ENCODE measurements around the gene DNAH3.
"Not testable (repeated sequence)": the region's sequence is repeated elsewhere in the genome, so short reads cannot be mapped to it uniquely, and the experiment has no call there.

Gene DNAH3

DNA sequence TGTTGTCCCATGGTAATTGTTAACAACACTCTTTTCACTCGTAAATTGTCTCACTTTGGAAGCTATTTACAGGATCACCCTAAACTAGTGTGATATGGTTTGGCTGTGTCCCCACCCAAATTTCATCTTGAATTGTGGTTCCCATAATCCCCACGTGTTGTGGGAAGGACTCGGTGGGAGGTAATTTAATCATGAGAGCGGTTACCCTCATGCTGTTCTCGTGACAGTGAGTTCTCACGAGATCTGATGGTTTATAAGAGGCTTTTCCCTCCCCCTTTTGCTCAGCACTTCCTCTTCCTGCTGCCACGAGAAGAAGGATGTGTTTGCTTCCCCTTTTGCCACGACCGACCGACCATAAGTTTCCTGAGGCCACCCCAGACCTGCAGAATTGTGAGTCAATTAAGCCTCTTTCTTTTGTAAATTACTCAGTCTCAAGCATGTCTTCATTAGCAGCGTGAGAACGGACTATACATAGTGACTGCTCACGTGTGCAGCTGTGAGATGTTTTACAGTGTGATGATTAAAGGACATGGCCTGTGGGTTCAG is 34.4 kb downstream of the DNAH3 start:
- no peak for FAIRE-seq

DNA sequence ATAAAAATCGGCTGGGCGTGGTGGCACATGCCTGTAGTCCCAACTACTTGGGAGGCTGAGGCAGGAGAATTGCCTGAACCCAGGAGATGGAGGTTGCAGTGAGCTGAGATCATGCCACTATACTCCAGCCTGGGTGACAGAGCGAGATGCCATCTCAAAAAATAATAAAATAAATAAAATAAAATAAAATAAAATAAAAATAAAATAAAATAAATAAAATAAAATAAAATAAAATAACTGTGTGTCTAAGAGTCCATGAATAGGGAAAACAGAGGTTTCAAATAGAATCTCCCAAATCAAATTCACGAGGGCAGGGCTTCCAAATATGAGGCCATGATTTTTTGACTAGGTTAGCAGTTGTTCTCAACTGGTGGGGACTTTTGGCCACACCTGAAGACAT is 35.1 kb downstream of the DNAH3 start:
- FAIRE-seq = not testable (repeated sequence)

DNA sequence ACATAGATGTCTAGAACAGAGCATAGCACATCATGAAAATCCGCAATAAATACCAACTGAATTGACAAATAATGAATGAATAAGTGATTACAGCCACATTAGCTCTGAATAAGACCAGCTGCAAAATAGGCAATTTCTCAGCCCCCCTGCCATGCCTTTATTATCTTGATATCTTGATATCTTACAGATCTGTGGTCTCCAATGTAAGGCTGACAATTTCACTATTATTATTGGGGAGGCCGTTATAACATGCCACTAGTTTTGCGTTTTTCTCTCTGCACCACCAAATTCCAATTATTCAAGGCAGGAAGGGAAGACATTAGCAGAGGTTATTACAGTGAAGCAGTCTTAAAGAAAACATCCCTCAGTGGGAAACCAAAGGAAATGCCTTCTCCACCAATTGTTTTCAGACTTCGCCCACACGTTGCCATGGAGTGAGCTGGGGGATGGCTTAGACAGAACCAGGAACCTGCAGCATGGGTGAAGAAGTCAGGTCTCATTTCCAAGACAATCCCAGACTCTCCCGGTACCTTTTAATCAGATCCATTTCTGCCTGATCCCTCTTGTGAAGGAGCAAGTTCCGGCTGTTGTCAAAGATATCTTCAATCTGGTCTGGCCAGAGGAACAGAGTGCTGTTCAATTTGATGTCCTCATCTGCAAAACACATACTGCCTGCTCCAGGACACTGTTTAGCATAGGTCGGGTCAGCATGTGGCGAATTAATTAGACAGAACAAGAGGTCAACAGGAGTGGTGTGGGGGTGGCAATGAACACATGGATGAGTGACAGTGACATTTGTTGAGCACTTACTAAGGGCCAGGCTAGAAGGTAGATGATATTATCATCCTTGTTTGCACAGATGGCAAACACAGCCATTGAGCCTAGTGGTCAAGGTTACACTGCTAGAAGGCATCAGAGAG is 46.4 kb downstream of the DNAH3 start:
- no peak for FAIRE-seq

DNA sequence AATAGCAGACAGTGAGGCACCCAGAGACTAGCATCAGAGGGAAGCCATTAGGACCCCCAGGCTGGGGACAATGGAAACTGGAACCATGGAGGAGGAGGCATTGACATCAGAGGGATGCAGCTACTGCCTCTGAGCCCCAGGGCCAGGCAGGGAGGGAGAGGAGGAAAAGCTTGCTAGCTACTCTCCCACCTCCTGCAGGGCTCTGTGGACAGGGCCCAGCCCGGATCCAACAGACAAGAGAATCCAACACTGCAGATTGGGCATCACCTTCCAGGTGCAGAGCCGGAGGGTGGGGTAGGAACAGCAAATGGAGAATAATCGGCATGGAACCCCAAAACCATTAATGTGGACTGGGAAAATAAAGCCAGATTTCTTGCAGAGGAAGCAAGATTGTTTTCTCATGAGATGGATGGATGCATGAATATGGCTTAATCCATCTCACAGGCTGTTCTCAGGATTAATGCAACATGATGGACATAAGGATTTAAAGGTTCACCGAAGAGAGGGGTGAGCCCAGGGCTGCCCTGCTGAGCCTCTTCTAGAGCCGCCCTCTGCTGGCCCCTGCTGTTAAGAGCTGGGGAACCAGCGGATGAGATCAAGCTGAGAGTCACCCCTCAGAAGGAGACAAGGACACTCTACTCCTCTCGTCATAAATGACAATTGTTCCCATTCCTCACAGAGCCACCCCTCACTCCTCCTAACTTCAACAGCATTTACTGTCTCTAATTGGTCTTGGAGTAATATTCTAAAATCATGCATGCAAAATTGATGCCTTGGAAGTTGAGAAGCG is 48.8 kb downstream of the DNAH3 start:
- no peak for FAIRE-seq

DNA sequence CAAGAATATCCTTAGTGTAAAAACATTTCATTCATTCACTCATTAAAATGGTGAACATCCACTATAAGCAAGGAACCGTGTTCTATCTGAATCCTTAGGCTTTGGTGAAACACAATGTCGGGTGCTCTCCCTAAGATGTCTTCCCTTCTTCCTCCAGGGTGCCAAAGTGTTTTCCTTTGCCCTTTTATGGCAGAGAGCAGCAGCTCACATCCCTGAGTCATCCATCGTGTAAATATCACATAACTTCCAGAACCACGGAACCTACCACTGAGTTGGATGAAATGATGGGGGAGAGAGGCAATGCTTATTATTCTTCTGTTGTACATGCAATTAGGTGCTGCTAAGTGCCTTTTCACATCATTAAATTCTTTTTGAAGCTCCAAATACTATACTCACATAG is 50.2 kb downstream of the DNAH3 start:
- FAIRE-seq = no peak

DNA sequence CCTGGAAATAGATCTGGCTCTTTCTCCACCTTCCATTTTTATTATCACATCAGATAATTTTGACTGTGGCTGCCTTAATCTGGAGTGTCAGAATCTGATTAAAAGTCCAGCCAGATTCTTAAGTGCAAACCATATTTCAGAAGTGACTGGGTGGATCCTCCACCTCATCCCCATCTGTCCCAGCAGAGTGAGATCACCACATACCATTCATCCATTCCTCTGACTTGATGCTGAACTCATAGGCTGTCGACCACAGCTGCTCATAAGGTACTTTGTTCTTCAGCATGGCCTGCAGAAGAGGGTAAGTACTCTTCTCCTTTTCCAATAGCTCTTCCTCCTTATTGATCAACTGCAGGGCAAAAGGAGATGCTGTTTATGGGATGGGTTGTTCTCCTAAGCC is 53.5 kb downstream of the DNAH3 start:
- FAIRE-seq = no peak

DNA sequence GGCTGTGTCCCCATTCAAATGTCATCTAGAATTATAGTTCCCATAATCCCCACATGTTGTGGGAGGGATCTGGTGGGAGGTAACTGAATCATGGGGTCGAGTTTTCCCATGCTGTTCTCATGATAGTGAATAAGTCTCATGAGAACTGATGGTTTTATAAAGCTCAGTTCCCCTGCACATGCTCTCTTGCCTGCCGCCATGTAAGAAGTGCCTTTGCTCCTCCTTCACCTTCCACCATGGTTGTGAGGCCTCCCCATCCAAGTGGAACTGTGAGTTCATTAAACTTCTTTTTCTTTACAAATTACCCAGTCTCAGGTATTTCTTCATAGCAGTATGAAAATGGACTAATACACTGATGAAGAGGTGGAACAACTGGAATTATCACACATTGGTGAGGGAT is 55.9 kb downstream of the DNAH3 start:
- FAIRE-seq = not testable (repeated sequence)

DNA sequence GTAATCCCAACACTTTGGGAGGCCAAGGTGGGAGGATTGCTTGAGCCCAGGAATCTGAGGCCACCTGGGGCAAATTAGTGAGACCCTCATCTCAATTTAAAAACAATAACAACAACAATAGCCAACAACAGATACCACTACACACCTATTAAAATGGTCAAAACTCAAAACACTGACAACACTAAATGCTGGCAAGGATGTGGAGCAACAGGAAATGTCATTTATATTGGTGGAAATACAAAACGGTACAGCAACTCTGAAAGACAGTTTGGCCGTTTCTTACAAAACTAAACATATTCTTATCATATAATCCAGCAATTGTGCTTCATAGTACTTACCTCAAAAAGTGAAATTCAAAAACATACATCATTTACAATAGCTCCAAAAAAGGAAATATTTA is 57.7 kb downstream of the DNAH3 start:
- FAIRE-seq = no peak

DNA sequence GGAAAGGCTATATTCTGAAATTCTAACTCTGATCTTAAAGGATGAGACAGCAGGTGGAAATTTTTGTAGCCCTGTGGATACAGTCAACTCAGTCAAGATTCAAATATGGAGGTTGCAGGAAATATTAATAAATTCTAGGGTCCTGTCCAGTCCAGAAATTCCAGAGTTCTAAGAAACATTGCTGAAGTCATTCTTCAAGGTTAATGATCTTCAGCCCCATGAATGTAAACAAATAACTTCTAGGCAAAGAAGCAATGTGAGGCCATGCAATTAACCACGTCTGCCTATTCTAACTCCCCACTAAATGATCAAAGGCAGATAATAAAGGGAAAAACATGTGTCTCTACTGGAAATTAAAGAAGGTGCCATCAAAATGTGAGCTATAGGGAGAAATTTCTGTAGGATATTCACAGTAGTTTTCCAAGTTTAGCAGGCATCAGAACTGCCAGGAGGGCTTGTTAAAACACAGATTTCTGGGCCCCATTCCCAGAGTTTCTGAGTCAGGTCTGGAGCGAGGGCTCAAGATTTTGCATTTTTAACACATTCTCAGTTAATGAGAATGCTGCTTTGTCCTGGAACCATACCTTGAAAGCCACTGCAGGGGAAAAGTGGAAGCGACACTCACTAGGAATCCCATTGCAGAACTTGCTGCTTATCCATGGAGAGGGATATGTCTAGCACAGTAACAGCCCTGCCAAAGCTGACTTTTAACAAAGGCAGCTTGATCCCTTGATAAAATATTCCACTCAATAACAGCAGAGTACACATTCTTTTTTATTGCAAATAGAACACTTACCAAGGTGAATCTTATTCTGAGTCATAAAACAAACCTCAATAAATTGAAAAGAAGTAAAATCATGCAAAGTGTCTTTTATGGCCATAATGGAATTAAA is 61.8 kb downstream of the DNAH3 start:
- no peak for FAIRE-seq

DNA sequence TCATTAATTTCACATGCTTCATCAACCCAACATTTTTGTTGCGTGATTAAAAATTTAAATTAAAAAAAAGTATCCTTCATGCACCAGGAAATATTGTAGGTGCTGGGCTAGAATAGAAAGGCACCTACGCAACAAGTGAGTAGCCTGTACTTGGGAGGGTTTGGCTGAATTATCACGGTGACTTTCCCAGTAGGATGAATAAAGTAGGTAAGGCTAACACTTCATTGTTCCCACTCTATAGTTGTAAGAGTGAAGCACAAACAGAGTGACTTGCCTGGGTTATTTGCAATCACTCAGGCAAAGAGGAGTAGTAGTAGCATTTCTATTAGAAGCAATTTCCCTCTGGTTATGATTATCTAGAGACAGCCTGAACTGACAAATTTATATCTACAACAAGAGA is 62.5 kb downstream of the DNAH3 start:
- no peak for FAIRE-seq

DNA sequence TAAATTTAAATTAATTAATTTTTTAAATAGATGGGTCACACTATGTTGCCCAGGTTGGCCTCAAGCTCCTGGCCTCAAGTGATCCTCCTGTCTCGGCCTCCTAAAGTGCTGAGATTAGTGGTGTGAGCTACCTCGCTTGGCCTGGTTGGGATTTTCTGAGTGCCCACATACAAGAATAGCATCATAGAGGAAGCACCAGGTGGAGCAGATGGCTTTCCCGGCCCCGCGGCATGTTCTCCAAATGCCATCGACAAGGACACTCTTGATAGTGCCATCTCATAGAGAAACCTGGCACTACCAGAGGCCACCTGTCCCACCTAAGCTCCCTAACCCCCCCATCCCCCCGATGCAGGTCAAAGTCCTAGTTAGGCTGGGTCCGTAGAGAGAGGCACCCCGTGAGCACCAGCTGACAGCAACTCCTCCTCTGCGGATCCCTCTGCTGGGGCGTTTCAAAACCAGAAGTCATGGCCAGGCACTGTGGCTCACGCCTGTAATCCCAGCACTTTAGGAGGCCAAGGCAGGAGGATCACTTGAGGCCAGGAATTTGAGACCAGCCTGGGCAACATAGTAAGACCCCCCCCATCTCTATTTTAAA is 65.9 kb downstream of the DNAH3 start:
- FAIRE-seq = no peak

DNA sequence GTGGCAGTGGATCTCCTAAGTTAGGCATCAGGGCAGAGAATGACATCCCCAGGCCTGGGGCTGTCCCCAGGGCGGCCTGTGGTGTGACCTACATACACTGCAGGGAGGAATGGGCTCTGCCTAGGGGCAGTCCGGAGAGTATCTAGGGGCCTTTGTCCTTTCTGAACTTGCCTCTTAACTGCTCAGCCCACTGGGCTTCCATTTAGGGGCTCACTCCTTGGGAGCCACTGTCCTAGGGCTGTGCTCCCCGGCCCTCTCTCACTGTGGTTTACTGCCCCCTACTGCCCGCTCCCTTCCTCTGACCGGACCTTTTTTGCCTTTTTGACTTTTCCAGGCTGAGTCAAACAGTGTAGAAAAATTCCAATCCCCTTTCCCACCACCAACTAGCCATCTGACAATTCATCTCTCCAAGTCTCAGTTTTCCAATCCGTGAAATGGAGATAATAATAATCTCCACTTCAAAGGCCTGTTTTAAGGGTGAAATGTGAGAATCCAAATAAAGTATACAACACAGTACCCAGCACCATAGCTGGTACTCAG is 66.8 kb downstream of the DNAH3 start:
- no peak for FAIRE-seq

DNA sequence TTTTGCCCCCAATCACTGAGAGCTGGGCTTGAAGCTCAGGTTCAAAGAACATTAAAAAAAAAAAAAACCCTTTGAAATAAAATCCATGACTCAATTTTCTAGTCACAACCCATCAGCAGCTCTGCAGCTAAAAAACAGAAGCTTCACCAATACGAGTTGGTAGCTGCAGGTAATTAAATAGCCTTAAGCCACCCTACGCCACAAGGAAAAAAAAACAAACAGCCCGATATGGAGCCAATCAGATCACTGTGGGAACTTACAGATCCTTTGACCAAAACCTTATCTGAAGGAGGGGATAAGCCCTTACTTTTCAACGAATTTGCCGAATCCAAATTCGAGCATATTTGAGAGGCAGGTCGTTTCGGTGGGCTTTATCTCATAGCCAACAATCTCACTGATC is 69.3 kb downstream of the DNAH3 start:
- no peak for FAIRE-seq

DNA sequence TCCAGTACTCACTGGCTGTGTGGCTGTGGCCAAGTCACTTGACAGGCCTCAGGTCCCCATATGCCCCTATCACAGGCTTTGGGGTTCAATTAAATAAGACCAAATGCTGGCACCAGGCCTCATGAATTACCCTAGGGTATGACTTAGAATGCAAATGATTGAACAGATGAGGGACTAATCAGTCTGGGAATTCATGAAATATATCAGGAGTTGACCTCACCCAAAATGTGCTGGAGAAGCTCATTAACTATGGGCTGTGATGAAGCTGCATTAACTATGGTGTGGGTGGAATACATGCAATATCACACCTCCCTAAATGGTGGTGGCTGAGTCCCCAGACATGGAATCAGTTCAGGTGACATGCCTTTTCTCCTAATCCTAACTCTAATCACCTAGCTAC is 72.1 kb downstream of the DNAH3 start:
- no peak for FAIRE-seq

DNA sequence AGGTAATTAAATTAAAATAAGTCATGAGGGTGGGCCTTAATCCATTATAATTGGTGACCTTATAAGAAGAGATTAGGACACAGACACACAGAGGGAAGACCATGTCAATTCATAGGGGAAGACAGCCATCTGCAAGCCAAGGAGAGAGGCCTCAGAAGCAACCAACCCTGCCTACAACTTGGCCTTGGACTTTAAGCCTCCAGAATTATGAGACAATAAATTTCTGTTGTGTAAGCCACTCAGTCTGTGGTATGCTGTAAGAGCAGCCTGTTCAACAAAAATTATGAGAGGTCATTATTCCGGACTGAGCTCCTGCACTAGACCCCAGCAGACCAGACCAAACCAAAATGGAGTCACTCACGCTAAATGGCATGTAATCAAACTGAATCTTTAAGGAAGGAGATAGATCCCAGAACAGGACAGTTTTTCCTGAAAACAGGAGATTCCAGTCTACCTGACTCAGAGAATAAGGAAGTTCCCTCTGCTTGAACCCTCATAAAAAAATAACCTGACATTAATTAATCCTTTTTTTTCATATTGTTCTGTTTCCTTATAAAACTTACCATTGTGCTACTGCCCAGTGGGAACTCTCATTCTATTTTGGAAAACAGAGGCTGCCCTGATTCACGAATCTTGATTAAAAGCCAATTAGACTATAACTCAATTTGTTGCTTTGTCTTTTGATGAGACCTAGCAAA is 74.3 kb downstream of the DNAH3 start:
- FAIRE-seq = no peak

DNA sequence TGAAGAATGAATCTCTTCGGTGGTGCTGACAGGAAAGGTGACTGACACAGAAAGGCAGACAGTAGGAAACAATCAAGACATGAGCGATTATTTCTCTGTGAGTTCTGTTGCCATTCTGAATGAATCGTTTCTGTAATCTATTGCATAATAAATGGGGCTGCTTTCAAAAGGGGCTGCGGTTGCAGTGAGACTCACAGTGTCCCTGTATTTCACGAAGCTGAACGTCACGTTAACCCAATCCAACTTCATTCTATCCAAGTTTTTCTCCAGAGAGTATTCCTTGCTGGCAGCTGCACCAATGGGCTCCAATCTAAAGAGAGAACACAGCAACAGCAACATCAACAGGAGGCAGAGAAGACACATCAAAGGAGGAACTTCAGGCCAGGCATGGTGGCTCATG is 75.4 kb downstream of the DNAH3 start:
- FAIRE-seq = no peak

DNA sequence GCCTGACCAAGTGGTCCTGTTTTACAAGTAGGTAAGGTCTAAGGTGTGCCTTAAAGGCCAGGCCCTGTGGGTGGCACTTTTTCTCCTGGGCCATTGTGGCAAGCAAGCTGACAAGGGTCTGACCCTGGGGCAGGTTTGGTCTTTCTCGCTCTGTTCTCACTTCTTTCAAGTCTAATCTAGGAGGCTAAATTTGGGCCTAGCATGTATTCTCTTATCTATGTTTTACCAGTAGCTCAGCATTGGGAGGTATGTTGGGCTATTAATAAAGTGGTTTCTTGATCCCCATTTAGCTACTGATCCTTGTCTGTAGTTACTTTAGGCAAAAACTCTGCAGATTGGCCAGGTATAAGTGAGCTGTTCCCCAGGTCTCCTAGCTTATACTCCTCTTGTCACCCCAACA is 77.7 kb downstream of the DNAH3 start:
- FAIRE-seq = no peak

DNA sequence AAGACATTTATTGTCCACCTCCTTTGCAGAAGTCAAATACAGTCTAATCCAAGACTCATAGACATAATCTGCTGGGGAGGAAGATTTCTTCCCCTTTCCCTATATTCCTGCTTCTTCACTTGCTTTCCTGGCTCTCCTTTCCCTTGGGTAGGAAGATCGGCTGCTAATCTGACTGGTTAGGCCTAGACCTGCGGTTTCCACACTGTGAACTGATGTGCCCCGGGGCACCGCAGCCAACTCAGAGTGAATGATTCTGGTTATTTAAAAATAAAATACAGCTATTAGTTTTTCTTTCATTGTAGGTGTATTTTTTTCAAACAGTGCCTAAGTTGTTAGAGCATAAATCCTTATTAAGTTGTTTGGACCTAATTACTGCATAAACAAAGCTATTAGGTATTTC is 78.9 kb downstream of the DNAH3 start:
- FAIRE-seq = no peak

DNA sequence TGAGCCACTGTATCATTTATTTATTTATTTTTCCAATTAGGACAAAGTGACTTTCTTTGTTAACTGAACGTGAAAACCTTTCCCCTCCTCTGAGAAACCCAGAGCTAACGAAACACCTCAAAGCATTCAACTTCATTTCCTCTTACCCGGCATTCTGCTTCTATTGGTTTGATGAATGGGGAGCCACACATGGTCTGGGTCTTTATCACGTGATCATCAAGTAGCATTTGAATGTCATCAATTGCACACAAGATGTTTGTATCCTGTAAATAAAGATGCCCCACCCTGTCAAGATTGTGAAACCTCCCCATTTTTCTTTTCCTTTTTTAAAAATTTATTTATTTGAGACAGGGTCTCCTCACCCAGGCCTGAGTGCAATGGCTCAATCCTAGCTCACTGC is 80.1 kb downstream of the DNAH3 start:
- no peak for FAIRE-seq

DNA sequence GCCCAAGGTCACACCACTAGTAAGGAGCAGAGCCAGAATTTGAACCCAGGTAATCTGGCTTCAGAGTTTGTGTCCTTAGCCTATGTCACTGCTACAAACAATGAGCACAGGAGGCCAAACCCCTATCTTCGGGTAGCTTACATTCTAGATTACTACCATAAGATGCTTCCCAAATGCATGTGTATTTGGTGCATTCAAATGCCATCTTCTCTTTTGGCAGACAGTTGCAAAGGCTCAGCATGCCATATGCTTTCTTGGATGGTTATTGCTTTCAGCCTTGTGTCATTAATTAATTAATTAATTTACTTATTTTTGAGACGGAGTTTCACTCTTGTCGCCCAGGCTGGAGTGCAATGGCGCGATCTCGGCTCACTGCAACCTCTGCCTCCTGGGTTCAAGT is 80.7 kb downstream of the DNAH3 start:
- no peak for FAIRE-seq

DNA sequence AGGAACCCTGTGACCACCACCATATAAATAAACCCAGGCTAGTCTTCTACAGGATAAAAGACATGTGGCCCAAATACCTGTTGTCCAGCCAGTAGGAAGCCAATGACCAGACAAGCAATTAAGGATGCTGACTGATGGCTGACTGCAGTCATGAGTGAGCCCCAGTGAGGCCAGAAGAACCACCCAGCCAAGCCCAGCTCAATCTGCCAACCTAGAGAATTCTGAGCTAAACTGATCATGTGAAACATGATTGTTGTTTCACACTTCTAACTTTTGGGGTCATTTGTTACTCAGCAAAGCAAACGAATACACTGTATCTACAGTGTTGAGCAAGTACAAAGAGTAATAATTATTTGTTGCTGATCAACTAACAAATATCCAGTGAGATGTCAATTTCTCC is 86.4 kb downstream of the DNAH3 start:
- FAIRE-seq = no peak

Data from colon (tissue), 2 donors.